ENCODE data around the gene SRM.
"Not testable (repeated sequence)": the region's sequence is repeated elsewhere in the genome, so short reads cannot be mapped to it uniquely, and the experiment has no call there.

SRM gene

GRCh38 chr1:11028018-11028417, 31.8 kb downstream of the SRM start:
- H3K4me1 Mint-ChIP-seq (ENCODE audit: low read depth) = peaks cover 5% of the 10 kb centered on the region
- no peak for DNase-seq (ENCODE audit: low spot score)
- H3K27ac Mint-ChIP-seq = no peak overlapping the region
- H3K9me3 Mint-ChIP-seq = no peaks in the 10 kb centered on the region
- H3K4me3 Mint-ChIP-seq = no peak overlapping the region
- no peaks in the 10 kb centered on the region for H3K27me3 Mint-ChIP-seq (ENCODE audit: low read depth)
- H3K36me3 Mint-ChIP-seq (ENCODE audit: low read depth) = peaks cover 46% of the 10 kb centered on the region

DNA sequence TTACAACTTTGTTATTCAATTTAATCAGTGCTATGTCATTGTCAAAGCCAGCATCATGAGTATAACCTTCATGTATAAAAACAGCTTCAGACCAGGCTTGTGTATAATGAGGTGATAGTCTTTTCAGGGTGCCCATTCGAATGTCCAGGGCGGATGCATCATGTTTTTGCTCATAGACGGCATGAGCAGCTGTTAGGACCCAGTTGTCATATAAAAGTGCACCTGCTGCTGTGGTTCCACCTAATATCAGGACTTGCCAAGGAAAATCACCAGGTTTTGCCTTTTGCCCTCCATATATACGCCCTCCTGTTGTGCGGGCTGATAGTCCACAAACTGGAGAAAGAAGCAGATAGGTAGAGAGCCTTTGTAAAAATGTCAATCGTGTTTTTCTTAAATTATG, 32.5 kb downstream of the SRM start:
- no peak overlapping the region for H3K27ac Mint-ChIP-seq
- H3K4me1 Mint-ChIP-seq (ENCODE audit: low read depth) = peaks cover 8% of the 10 kb centered on the region
- no peaks in the 10 kb centered on the region for H3K9me3 Mint-ChIP-seq
- H3K27me3 Mint-ChIP-seq (ENCODE audit: low read depth) = no peaks in the 10 kb centered on the region
- DNase-seq (ENCODE audit: low spot score) = no peak
- H3K36me3 Mint-ChIP-seq (ENCODE audit: low read depth) = peaks cover 52% of the 10 kb centered on the region
- H3K4me3 Mint-ChIP-seq = no peak overlapping the region

DNA sequence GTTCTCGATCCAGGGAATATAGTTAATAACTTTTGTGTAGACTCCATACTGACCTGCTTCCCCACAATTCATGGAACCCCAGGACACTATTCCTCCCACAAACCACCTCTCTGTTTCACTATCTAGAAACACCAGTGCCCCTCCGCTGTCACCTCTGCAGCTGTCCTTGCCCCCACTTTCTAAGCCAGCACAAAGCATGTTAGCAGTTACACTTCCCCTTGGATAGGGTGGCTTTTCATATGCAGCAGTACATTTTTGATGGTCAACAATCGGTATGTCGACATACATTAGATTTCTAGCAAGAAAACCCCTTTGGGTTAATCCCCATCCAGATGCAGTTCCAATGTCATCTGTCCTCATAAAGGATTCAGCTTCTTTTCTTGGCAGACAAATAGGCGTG, 32.9 kb downstream of the SRM start:
- peaks cover 8% of the 10 kb centered on the region for H3K4me1 Mint-ChIP-seq (ENCODE audit: low read depth)
- no peaks in the 10 kb centered on the region for H3K27me3 Mint-ChIP-seq (ENCODE audit: low read depth)
- DNase-seq (ENCODE audit: low spot score) = no peak
- no peak overlapping the region for H3K4me3 Mint-ChIP-seq
- peaks cover 54% of the 10 kb centered on the region for H3K36me3 Mint-ChIP-seq (ENCODE audit: low read depth)
- no peak overlapping the region for H3K27ac Mint-ChIP-seq
- H3K9me3 Mint-ChIP-seq = no peaks in the 10 kb centered on the region

DNA sequence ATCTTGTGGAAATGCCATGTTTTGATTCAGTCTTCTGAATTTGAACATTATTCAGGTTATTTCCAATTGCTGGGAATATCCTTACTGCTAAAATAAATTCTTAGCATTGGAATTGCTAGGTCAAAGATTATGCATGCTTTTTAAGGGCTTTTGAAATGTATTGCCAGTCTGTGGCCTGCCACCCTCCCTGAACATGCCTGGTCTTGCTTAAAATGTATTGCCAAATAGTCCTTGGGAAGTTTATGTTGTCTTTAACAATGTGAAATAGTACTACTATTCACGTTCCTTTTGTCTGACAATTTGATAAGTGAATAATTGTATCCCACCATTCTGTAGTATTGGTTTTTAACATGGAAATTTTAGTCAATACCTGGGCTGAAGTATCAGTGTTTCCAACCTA, 33.8 kb downstream of the SRM start:
- H3K9me3 Mint-ChIP-seq = no peaks in the 10 kb centered on the region
- H3K27me3 Mint-ChIP-seq (ENCODE audit: low read depth) = no peaks in the 10 kb centered on the region
- no peak for DNase-seq (ENCODE audit: low spot score)
- H3K4me1 Mint-ChIP-seq (ENCODE audit: low read depth) = peaks cover 8% of the 10 kb centered on the region
- no peak overlapping the region for H3K27ac Mint-ChIP-seq
- no peak overlapping the region for H3K4me3 Mint-ChIP-seq
- peaks cover 62% of the 10 kb centered on the region for H3K36me3 Mint-ChIP-seq (ENCODE audit: low read depth)

DNA sequence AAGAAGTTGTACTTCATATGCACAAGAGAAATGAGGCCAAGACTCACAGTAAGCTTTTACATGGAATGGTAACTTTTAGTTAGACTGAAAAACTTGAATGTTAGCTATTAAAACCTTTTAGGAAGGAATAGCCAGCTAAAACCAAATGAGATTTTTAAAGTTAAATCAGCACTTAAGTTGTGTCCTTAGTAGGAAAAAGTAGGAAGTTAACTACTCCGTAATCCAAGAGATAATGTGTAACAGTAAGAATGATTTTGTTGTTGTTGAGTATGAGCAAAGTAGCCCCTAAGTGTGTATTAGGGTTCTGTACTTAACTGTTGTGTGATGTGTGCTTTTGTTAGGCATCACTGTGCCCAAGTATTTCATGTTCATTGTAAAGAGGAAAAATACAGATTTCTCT, 34.2 kb downstream of the SRM start:
- peaks cover 8% of the 10 kb centered on the region for H3K4me1 Mint-ChIP-seq (ENCODE audit: low read depth)
- no peak for DNase-seq (ENCODE audit: low spot score)
- H3K36me3 Mint-ChIP-seq (ENCODE audit: low read depth) = peaks cover 57% of the 10 kb centered on the region
- H3K9me3 Mint-ChIP-seq = no peaks in the 10 kb centered on the region
- H3K27me3 Mint-ChIP-seq (ENCODE audit: low read depth) = no peaks in the 10 kb centered on the region
- no peak overlapping the region for H3K4me3 Mint-ChIP-seq
- no peak overlapping the region for H3K27ac Mint-ChIP-seq

- no peaks in the 10 kb centered on the region for H3K9me3 Mint-ChIP-seq
- no peak overlapping the region for H3K27ac Mint-ChIP-seq
- DNase-seq (ENCODE audit: low spot score) = no peak
- H3K36me3 Mint-ChIP-seq (ENCODE audit: low read depth) = peaks cover 57% of the 10 kb centered on the region
- peaks cover 8% of the 10 kb centered on the region for H3K4me1 Mint-ChIP-seq (ENCODE audit: low read depth)
- H3K4me3 Mint-ChIP-seq = no peak overlapping the region
- no peaks in the 10 kb centered on the region for H3K27me3 Mint-ChIP-seq (ENCODE audit: low read depth)
Observed at GRCh38 chr1:11024874-11025203, 35.0 kb downstream of the SRM start.

DNA sequence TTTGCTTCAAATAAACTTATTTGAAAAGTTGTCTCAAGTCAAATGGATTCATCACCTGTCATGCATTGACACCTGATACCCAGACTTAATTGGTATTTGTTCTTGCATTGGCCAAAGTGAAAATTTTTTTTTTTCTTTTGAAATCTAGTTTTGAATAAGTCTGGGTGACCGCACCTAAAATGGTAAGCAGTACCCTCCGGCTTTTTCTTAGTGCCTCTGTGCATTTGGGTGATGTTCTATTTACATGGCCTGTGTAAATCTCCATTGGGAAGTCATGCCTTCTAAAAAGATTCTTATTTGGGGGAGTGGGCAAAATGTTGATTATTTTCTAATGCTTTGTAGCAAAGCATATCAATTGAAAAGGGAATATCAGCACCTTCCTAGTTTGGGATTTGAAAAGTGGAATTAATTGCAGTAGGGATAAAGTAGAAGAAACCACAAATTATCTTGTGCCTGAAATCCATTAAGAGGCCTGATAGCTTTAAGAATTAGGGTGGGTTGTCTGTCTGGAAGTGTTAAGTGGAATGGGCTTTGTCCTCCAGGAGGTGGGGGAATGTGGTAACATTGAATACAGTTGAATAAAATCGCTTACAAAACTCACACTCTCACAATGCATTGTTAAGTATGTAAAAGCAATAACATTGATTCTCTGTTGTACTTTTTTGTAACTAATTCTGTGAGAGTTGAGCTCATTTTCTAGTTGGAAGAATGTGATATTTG, 35.5 kb downstream of the SRM start:
- Mint-ChIP-seq H3K9me3 (no peaks in the 10 kb centered on the region), H3K36me3 (ENCODE audit: low read depth) (peaks cover 60% of the 10 kb centered on the region), H3K27ac (peak overlapping the region; percentile 45), H3K4me1 (ENCODE audit: low read depth) (peaks cover 8% of the 10 kb centered on the region), H3K4me3 (no peak overlapping the region), H3K27me3 (ENCODE audit: low read depth) (no peaks in the 10 kb centered on the region)
- DNase-seq (ENCODE audit: low spot score) = no peak

DNA sequence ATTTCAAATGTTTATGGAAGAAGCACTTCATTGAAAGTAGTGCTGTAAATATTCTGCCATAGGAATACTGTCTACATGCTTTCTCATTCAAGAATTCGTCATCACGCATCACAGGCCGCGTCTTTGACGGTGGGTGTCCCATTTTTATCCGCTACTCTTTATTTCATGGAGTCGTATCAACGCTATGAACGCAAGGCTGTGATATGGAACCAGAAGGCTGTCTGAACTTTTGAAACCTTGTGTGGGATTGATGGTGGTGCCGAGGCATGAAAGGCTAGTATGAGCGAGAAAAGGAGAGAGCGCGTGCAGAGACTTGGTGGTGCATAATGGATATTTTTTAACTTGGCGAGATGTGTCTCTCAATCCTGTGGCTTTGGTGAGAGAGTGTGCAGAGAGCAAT, 36.6 kb downstream of the SRM start:
- no peaks in the 10 kb centered on the region for H3K9me3 Mint-ChIP-seq
- H3K4me3 Mint-ChIP-seq = no peak overlapping the region
- H3K27ac Mint-ChIP-seq = no peak overlapping the region
- DNase-seq (ENCODE audit: low spot score) = no peak
- H3K36me3 Mint-ChIP-seq (ENCODE audit: low read depth) = peaks cover 69% of the 10 kb centered on the region
- peaks cover 8% of the 10 kb centered on the region for H3K4me1 Mint-ChIP-seq (ENCODE audit: low read depth)
- no peaks in the 10 kb centered on the region for H3K27me3 Mint-ChIP-seq (ENCODE audit: low read depth)

DNA sequence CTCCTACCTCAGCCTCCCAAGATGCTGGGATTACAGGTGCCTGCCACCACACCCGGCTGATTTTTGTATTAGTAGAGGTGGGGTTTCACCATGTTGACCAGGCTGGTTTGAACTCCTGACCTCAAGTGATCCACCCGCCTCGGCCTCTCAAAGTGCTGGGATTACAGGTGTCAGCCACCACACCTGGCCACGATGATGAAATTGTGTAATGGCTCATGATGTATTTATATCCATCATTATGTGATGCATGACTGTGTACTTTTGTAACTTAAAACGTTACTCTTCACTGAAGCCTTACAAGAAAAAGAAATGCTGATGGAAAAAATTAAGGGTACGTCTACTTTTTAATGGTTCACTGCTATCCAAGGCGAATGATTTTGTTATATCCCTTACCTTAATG, 39.8 kb downstream of the SRM start:
- Mint-ChIP-seq H3K27ac (no peak overlapping the region), H3K9me3 (no peaks in the 10 kb centered on the region), H3K4me1 (ENCODE audit: low read depth) (peaks cover 8% of the 10 kb centered on the region), H3K4me3 (no peak overlapping the region), H3K36me3 (ENCODE audit: low read depth) (peaks cover 68% of the 10 kb centered on the region), H3K27me3 (ENCODE audit: low read depth) (no peaks in the 10 kb centered on the region)
- DNase-seq (ENCODE audit: low spot score) = no peak

DNA sequence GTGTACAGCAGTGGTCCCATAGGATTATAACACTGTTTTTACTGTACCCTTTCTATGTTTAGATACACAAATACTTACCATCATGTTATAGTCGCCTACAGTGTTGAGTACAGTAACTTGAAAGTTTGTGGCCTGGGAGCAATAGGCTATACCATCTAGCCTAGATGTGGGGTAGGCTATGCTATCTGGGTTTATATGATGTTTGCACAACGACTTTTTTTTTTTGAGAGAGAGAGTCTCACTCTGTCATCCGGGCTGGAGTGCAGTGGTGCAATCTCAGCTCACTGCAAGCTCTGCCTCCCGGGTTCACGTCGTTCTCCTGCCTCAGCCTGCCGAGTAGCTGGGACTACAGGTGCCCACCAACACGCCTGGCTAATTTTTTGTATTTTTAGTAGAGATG, 40.5 kb downstream of the SRM start:
- not testable (repeated sequence) for H3K9me3 Mint-ChIP-seq; H3K27me3 Mint-ChIP-seq (ENCODE audit: low read depth); DNase-seq (ENCODE audit: low spot score); H3K4me3 Mint-ChIP-seq; H3K27ac Mint-ChIP-seq
- peaks cover 69% of the 10 kb centered on the region for H3K36me3 Mint-ChIP-seq (ENCODE audit: low read depth)
- H3K4me1 Mint-ChIP-seq (ENCODE audit: low read depth) = peaks cover 12% of the 10 kb centered on the region

GRCh38 chr1:11013160-11013531, 46.7 kb downstream of the SRM start:
- Mint-ChIP-seq H3K27ac (peak overlapping the region; percentile 90), H3K36me3 (ENCODE audit: low read depth) (peaks cover 37% of the 10 kb centered on the region), H3K4me3 (peak overlapping the region; percentile 96), H3K4me1 (ENCODE audit: low read depth) (peaks cover 9% of the 10 kb centered on the region), H3K9me3 (no peaks in the 10 kb centered on the region), H3K27me3 (ENCODE audit: low read depth) (no peaks in the 10 kb centered on the region)
- no peak for DNase-seq (ENCODE audit: low spot score)

- DNase-seq (ENCODE audit: low spot score) = peak; percentile 89
- Mint-ChIP-seq H3K27me3 (ENCODE audit: low read depth) (no peaks in the 10 kb centered on the region), H3K4me1 (ENCODE audit: low read depth) (peaks cover 9% of the 10 kb centered on the region), H3K9me3 (no peaks in the 10 kb centered on the region), H3K36me3 (ENCODE audit: low read depth) (peaks cover 35% of the 10 kb centered on the region), H3K27ac (peak within 1 kb of the TSS; percentile 98), H3K4me3 (peak within 1 kb of the TSS; percentile 96)
Observed at GRCh38 chr1:11012260-11013159, 47.3 kb downstream of the SRM start, which contains the start of gene TARDBP. Gene TARDBP, plus strand, starts transcription at chr1:11012654. Its CDS starts 1,074 bp downstream, at chr1:11013728.
